ENCODE measurements around the gene GAREM1.

Gene GAREM1

DNA sequence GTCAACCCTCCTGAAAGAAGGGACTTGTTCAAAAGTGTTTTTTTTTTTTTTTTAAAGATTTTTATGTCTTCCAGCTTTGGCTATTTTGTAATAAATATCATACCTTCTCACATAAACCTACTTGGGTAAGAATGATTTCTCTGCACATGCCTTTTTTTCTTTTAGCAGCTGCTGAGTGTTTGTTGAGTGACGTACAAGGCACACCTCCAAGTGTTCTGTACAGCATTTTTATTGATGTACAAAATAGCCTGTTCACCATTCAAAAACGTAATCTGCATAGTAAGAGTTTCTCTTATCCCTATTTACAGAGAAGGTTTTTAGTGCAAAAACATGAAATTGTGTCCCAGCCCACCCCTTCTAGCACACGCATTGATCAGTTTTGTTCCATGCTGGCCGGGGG is 203.2 kb downstream of the GAREM1 start:
- H3K9me3 Mint-ChIP-seq: no peaks in the 10 kb centered on the region

GRCh38 chr18:32264401-32264800 is 206.3 kb downstream of the GAREM1 start:
- H3K27me3 Mint-ChIP-seq: peaks cover 11% of the 10 kb centered on the region
- H3K27ac Mint-ChIP-seq: no peak overlapping the region
- H3K9me3 Mint-ChIP-seq: no peaks in the 10 kb centered on the region
- no peaks in the 10 kb centered on the region for H3K4me1 Mint-ChIP-seq
- H3K4me3 Mint-ChIP-seq: no peak overlapping the region
- no peaks in the 10 kb centered on the region for H3K36me3 Mint-ChIP-seq

More for the DNA sequence above, 203.2 kb downstream of the GAREM1 start:
- H3K36me3 Mint-ChIP-seq: no peaks in the 10 kb centered on the region
- no peaks in the 10 kb centered on the region for H3K4me1 Mint-ChIP-seq
- H3K27me3 Mint-ChIP-seq: peaks cover 7% of the 10 kb centered on the region
- no peak overlapping the region for H3K27ac Mint-ChIP-seq
- H3K4me3 Mint-ChIP-seq: no peak overlapping the region

DNA sequence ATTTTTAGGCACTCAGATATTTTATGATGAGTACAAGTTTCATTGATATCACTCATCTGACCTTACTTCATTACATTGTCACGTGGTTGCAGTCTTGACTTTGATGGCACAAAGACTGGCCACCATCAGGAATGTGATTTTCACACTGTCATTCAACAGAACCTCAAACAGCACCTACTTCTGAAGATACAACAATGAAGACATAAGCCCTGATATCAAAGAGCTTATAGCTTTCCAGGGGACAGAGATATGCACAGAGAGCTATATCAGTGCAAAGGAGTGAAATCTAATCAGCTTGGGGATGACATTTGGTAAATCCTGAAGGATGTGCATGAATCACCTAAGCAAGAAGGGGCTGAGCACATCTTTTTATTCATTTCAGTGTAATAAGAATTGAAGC is 208.6 kb downstream of the GAREM1 start:
- no peaks in the 10 kb centered on the region for H3K36me3 Mint-ChIP-seq
- H3K27me3 Mint-ChIP-seq: peaks cover 14% of the 10 kb centered on the region
- H3K4me1 Mint-ChIP-seq: no peaks in the 10 kb centered on the region
- no peak overlapping the region for H3K4me3 Mint-ChIP-seq
- no peak overlapping the region for H3K27ac Mint-ChIP-seq
- H3K9me3 Mint-ChIP-seq: no peaks in the 10 kb centered on the region

- no peaks in the 10 kb centered on the region for H3K36me3 Mint-ChIP-seq
- no peak overlapping the region for H3K4me3 Mint-ChIP-seq
- no peaks in the 10 kb centered on the region for H3K9me3 Mint-ChIP-seq
- no peak overlapping the region for H3K27ac Mint-ChIP-seq
- peaks cover 20% of the 10 kb centered on the region for H3K27me3 Mint-ChIP-seq
- no peaks in the 10 kb centered on the region for H3K4me1 Mint-ChIP-seq
Measured at GRCh38 chr18:32261003-32261402, 209.7 kb downstream of the GAREM1 start.

DNA sequence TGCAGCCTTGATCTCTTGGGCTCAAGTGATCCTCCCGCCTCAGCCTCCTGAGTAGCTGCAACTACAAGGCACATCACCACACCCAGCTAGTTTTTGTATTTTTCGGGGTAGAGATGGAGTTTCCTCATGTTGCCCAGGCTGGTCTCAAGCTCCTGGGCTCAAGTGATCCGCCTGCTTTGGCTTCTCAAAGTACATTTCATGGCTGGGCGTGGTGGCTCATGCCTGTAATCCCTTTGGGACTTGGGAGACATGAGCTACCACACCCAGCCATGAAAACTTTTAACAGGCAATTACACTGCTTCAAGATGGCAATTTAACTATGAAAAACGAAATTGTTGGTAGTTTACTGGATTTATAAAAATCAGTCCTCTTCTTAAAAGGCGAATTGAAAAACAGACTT is 211.1 kb downstream of the GAREM1 start:
- H3K27me3 Mint-ChIP-seq: peaks cover 19% of the 10 kb centered on the region
- H3K9me3 Mint-ChIP-seq: no peaks in the 10 kb centered on the region
- no peak overlapping the region for H3K27ac Mint-ChIP-seq
- H3K4me1 Mint-ChIP-seq: no peaks in the 10 kb centered on the region
- H3K36me3 Mint-ChIP-seq: no peaks in the 10 kb centered on the region
- H3K4me3 Mint-ChIP-seq: no peak overlapping the region

GRCh38 chr18:32258558-32259204 is 212.0 kb downstream of the GAREM1 start:
- H3K4me1 Mint-ChIP-seq: no peaks in the 10 kb centered on the region
- H3K36me3 Mint-ChIP-seq: no peaks in the 10 kb centered on the region
- peaks cover 19% of the 10 kb centered on the region for H3K27me3 Mint-ChIP-seq
- H3K27ac Mint-ChIP-seq: no peak overlapping the region
- H3K4me3 Mint-ChIP-seq: no peak overlapping the region
- H3K9me3 Mint-ChIP-seq: no peaks in the 10 kb centered on the region

DNA sequence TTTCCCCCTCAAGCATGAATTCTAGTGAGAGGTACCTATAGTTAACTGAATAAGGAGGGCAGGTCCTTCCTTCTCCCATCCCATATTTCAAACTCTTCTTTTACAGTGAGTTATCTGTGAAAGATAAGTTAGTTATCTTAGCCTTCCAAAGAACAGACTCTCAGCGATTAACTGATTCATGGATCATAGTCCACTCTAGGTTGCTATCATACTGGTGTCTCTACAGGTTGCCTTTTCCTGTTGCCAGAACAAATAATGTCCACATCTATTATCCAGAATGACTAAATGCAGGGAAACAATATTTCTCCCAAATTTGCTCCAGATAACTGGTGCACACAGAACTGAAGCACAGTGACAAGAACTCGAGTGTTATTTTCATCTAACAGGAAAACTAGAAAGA is 212.5 kb downstream of the GAREM1 start:
- Mint-ChIP-seq H3K27ac (no peak overlapping the region), H3K27me3 (peaks cover 16% of the 10 kb centered on the region), H3K4me1 (no peaks in the 10 kb centered on the region), H3K36me3 (no peaks in the 10 kb centered on the region), H3K9me3 (no peaks in the 10 kb centered on the region), H3K4me3 (no peak overlapping the region)

DNA sequence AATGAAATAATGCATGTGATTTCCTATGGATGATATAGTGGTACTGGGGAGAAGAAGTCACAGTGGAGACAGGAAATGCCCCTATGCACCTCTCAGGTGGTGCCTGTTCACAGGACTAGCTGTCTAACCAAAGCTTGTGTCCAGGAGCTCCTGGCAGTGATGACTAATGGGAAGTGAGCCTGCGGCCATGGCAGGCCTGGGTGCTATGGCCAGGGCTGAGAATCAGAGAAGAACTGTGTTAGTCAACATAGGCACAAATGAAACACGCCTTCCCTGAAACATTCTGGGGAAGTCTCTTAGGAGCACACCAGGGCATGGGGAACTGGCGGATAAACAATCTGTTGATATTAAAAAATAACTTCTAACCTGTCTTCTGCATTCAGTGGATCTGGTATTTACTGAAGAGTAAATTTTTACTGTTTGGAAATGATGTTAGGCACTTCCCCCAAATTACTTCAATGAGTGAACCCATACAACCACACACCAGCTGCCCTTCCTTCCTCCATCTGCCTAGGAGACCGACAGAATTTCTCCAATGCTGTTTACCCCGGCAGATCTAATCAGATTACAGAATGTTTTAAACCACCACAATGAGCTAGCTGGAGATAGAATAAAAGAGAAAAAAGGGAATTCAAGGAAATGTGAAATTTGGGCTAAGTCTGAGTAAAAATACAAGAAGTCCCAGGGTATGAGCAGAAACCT is 213.4 kb downstream of the GAREM1 start:
- Mint-ChIP-seq H3K27me3 (peaks cover 21% of the 10 kb centered on the region), H3K9me3 (no peaks in the 10 kb centered on the region), H3K4me3 (no peak overlapping the region)

GRCh38 chr18:32255570-32255969 is 215.1 kb downstream of the GAREM1 start:
- Mint-ChIP-seq H3K9me3 (no peaks in the 10 kb centered on the region), H3K27me3 (peaks cover 19% of the 10 kb centered on the region), H3K4me1 (no peaks in the 10 kb centered on the region), H3K27ac (no peak overlapping the region), H3K36me3 (no peaks in the 10 kb centered on the region), H3K4me3 (no peak overlapping the region)

More for the DNA sequence above, 213.4 kb downstream of the GAREM1 start:
- H3K4me1 Mint-ChIP-seq: no peaks in the 10 kb centered on the region
- H3K27ac Mint-ChIP-seq: no peak overlapping the region
- no peaks in the 10 kb centered on the region for H3K36me3 Mint-ChIP-seq

GRCh38 chr18:32252141-32252860 is 218.4 kb downstream of the GAREM1 start:
- peaks cover 27% of the 10 kb centered on the region for H3K27me3 Mint-ChIP-seq
- no peaks in the 10 kb centered on the region for H3K9me3 Mint-ChIP-seq
- H3K36me3 Mint-ChIP-seq: no peaks in the 10 kb centered on the region
- no peaks in the 10 kb centered on the region for H3K4me1 Mint-ChIP-seq
- no peak overlapping the region for H3K4me3 Mint-ChIP-seq
- H3K27ac Mint-ChIP-seq: no peak overlapping the region

DNA sequence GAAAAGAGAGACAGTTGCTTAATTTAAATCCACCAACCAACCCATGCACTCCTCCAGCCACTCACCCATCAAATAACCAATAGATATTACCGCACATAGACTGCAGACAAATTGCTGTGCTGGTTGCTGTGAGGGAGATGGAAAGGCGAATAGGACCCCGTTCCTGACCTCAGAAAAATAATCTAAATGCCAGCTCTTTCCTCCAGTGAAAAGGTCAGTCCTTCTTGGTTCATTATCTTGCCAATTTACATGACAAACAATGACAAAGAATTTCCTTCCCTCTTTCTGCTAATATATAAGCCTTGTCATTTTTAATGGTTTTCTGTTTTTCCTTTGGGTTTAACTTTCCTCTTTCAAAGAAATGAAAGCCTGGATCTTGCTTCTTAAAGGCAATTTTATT is 219.2 kb downstream of the GAREM1 start:
- Mint-ChIP-seq H3K27me3 (peaks cover 25% of the 10 kb centered on the region), H3K36me3 (no peaks in the 10 kb centered on the region), H3K4me3 (no peak overlapping the region)

DNA sequence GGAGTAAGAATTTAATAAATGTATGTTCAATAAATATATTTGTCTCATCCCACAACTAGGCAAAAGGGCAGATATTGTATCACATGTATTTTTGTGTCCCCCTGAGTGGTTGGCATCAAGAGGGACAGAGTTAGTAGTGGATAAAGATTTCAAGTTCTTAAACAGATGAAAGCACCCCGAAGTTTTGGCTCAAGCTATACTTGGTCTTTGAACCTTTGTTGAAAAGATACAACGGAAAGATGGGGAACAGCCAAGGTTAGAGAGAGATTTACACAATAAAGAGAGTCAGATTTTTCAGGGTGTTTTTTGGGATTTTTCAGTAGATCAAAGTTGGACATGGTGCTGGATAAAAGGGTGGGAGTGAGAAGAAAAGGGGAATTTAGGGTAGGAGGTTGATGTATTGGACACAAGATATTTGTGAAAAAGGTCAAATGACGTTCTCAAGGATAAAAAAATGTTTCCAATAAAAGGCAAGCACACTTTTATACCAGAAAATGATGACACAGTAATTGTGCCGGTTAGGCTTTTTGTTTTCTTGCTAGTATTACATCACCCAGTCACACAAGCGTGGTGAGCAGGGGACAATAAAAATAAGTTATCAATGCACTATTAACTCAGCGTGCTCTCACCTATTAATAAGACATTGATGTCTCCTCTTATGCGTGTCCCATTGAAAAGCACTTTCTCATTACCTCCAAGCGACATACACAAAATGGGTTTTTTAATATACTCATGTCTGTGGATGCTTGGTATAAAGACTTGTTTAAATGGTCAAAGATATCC is 221.3 kb downstream of the GAREM1 start:
- no peak overlapping the region for H3K4me3 Mint-ChIP-seq
- no peaks in the 10 kb centered on the region for H3K36me3 Mint-ChIP-seq
- H3K4me1 Mint-ChIP-seq: no peaks in the 10 kb centered on the region
- H3K27ac Mint-ChIP-seq: no peak overlapping the region
- H3K27me3 Mint-ChIP-seq: peaks cover 23% of the 10 kb centered on the region
- H3K9me3 Mint-ChIP-seq: no peaks in the 10 kb centered on the region

More for the DNA sequence above, 219.2 kb downstream of the GAREM1 start:
- H3K9me3 Mint-ChIP-seq: no peaks in the 10 kb centered on the region
- no peak overlapping the region for H3K27ac Mint-ChIP-seq
- no peaks in the 10 kb centered on the region for H3K4me1 Mint-ChIP-seq

GRCh38 chr18:32244881-32245280 is 225.8 kb downstream of the GAREM1 start:
- Mint-ChIP-seq H3K4me3 (no peak overlapping the region), H3K27ac (no peak overlapping the region), H3K27me3 (peaks cover 10% of the 10 kb centered on the region), H3K36me3 (no peaks in the 10 kb centered on the region), H3K4me1 (no peaks in the 10 kb centered on the region), H3K9me3 (no peaks in the 10 kb centered on the region)

DNA sequence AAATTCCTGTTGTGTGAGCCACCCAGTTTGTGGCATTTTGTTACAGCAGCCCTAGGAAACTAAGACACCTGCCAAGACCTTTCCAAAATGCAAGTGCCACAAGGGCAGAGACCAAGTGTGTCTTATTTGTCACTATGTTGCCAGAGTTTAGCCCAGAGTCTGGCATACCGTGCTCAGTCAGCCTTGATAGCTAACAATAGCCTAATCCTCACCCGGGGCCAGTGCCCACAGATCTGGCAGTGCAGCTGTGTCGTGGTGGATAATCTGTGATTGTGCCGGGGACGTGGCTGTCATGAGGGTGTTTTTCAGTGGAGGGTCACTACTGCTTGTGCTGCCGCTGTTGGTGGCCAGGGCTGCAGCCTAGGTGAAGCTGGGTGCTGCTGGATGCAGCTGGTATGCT is 227.3 kb downstream of the GAREM1 start:
- Mint-ChIP-seq H3K9me3 (no peaks in the 10 kb centered on the region), H3K27me3 (peaks cover 8% of the 10 kb centered on the region), H3K4me3 (no peak overlapping the region), H3K36me3 (no peaks in the 10 kb centered on the region), H3K4me1 (no peaks in the 10 kb centered on the region), H3K27ac (no peak overlapping the region)

DNA sequence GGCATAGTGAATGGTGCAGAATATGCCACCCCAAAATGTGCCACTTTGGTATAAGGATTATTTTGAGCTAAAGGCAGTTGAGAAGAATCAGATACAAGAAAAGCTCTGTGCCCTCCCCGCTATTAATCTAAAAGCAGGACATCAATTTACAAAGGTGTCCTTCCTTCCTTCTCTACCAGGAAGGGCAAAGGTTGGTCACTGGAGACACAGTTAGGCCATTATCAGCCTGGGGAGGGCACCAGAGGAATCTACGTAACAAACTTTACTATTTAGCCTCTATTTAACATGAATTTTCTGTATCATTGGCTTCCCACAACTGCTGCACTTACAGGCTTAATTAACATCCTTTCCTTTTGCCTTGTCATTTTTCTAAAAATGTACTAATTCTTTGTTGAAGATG is 228.3 kb downstream of the GAREM1 start:
- peaks cover 9% of the 10 kb centered on the region for H3K27me3 Mint-ChIP-seq
- H3K4me3 Mint-ChIP-seq: no peak overlapping the region
- no peaks in the 10 kb centered on the region for H3K9me3 Mint-ChIP-seq
- H3K27ac Mint-ChIP-seq: no peak overlapping the region
- H3K36me3 Mint-ChIP-seq: no peaks in the 10 kb centered on the region
- no peaks in the 10 kb centered on the region for H3K4me1 Mint-ChIP-seq

Measured in activated naive CD4-positive, alpha-beta T cell treated with anti-CD3 and anti-CD28 coated beads, Interleukin-2, amount 50 U/mL, for 24 hours (primary cell).